ENCODE measurements around the gene SNCB. TPM values are rescaled to one million over a fixed set of nuclear protein-coding genes. Genes with fewer than 3 reads are reported as not detected.

The SNCB gene
- polyA plus RNA-seq, 1 of the 3 experiments (the other 2 are of a cell fraction), result 0.33 TPM

- no peaks in the 10 kb centered on the region for H3K9me3 ChIP-seq
- no peak overlapping the region for H3K9ac ChIP-seq
- no peaks in the 10 kb centered on the region; the same call in 1 of the 2 replicates for H3K27me3 ChIP-seq (ENCODE audit: insufficient read depth)
- CTCF ChIA-PET, result interaction anchor here (0.6 to 3.0 kb wide), 13 partner anchors 10 to 464 kb away, joined by 3 to 33 read pairs (median 4); no protein-coding TSS in a partner anchor
- peak; percentile 86 for DNase-seq
- TF ChIP-seq EP300 (IDR thresholded peaks at IDR 0.05; ENCODE audit: borderline replicate concordance in 1 of 2, low read depth in 1 of 2, low read length in 1 of 2) (peak in 1 of 2 experiments; percentile 61; a peak in 1 of 4 replicates), CHD2 (IDR thresholded peaks at IDR 0.05; ENCODE audit: low read length, partially characterized antibody) (peak; percentile 26), MXI1 (IDR thresholded peaks at IDR 0.05; ENCODE audit: low read depth, low read length) (peak; percentile 53; the same call in 1 of the 2 replicates), NRF1 (IDR thresholded peaks at IDR 0.05; ENCODE audit: low read depth, low read length) (no peak)
- peak overlapping the region in 1 of 2 experiments; percentile 24; a peak in 1 of 4 replicates for H3K27ac ChIP-seq (ENCODE audit: low read depth in 2 of 2, low read length in 1 of 2)
- H3K79me2 ChIP-seq (ENCODE audit: insufficient read depth), result no peaks in the 10 kb centered on the region
- H3K4me1 ChIP-seq (ENCODE audit: control insufficient read depth in 1 of 2, insufficient read depth in 2 of 2, low read depth in 1 of 2, low read length in 1 of 2), result peaks cover 0 to 23% of the 10 kb centered on the region in 2 experiments; a peak in 1 of 4 replicates
- POLR2A ChIA-PET, result interaction anchor here (0.9 kb wide), 1 partner anchor 140 kb away, joined by 4 read pairs; no protein-coding TSS in a partner anchor
- no peak overlapping the region for H3K4me3 ChIP-seq (ENCODE audit: low read depth in 2 of 2, low read length in 1 of 2)
- peaks cover 5% of the 10 kb centered on the region; the same call in 1 of the 2 replicates for H4K20me1 ChIP-seq (ENCODE audit: insufficient read depth)
- peaks cover 1 to 2% of the 10 kb centered on the region in 2 experiments for H3K36me3 ChIP-seq (replicated peaks in 1 of 2; ENCODE audit: control insufficient read depth in 1 of 2, insufficient read depth in 2 of 2, low read length in 1 of 2)
- WGBS (ENCODE audit: low lambda C conversion rate), result 70% methylated on average over 7 of the region's 21 CpGs
- H3K4me2 ChIP-seq, result no peak overlapping the region
- no peaks in the 10 kb centered on the region for H3K9me2 ChIP-seq
- H2AFZ ChIP-seq (ENCODE audit: low read depth), result no peak overlapping the region
- no peaks in the 10 kb centered on the region for H3F3A ChIP-seq (replicated peaks; ENCODE audit: insufficient read depth)
Observed at GRCh38 chr5:176662371-176663333, 32.3 kb upstream of the SNCB start.

DNA sequence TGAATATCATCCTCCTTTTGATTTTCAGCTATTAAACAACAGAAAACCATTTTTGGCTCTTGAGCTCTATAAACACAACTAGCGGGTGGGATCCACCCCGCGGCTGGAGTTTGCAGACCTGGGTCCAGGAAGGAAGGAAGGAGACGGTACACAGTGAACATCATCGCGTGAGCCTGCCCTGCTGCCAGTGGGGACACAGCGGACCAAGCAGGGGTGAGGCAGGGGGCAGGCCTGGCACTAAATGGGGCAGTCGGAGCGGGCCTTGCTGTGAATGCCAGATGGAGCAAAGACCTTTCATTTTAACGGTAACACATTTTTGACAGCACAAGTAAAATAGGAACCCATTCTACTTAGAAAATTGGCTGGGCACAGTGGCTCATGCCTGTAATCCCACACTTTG lies 31.3 kb upstream of the SNCB start:
- Histone ChIP-seq H3K4me1 (ENCODE audit: control insufficient read depth in 1 of 2, insufficient read depth in 2 of 2, low read depth in 1 of 2, low read length in 1 of 2) (peaks cover 0 to 23% of the 10 kb centered on the region in 2 experiments; a peak in 1 of 4 replicates), H3K9me2 (no peaks in the 10 kb centered on the region), H3F3A (replicated peaks; ENCODE audit: insufficient read depth) (no peaks in the 10 kb centered on the region), H3K4me3 (ENCODE audit: low read depth in 2 of 2, low read length in 1 of 2) (no peak overlapping the region), H3K79me2 (ENCODE audit: insufficient read depth) (no peaks in the 10 kb centered on the region), H3K36me3 (replicated peaks in 1 of 2; ENCODE audit: control insufficient read depth in 1 of 2, insufficient read depth in 2 of 2, low read length in 1 of 2) (peaks cover 4 to 11% of the 10 kb centered on the region in 2 experiments), H3K27ac (ENCODE audit: low read depth in 2 of 2, low read length in 1 of 2) (no peak overlapping the region), H3K9me3 (no peaks in the 10 kb centered on the region), H2AFZ (ENCODE audit: low read depth) (no peak overlapping the region), H3K27me3 (ENCODE audit: insufficient read depth) (no peaks in the 10 kb centered on the region), H3K4me2 (no peak overlapping the region), H4K20me1 (ENCODE audit: insufficient read depth) (peaks cover 8% of the 10 kb centered on the region; the same call in 1 of the 2 replicates), H3K9ac (no peak overlapping the region)
- ChIA-PET CTCF (interaction anchor here (0.6 to 6.7 kb wide), 46 partner anchors 9 to 644 kb away, joined by 3 to 167 read pairs (median 11); partner anchors contain the start of genes EIF4E1B, SNCB, TSPAN17 and UNC5A), POLR2A (interaction anchor here (1.4 kb wide), 1 partner anchor 179 kb away, joined by 3 read pairs; no protein-coding TSS in a partner anchor)
- DNase-seq, result no peak
- TF ChIP-seq NFIC (IDR thresholded peaks at IDR 0.05; ENCODE audit: borderline replicate concordance) (no peak), CTCF (IDR thresholded peaks at IDR 0.05) (no peak), RXRA (IDR thresholded peaks at IDR 0.05; ENCODE audit: borderline replicate concordance, low read depth) (no peak), POLR2AphosphoS5 (IDR thresholded peaks at IDR 0.05; ENCODE audit: low read depth, low read length) (no peak), FOXJ3 (CRISPR knock-in tag; IDR thresholded peaks at IDR 0.05) (no peak), TAF1 (IDR thresholded peaks at IDR 0.05; ENCODE audit: borderline replicate concordance, low read depth, low read length) (no peak), RCOR1 (IDR thresholded peaks at IDR 0.05; ENCODE audit: low read length) (no peak), SIN3A (IDR thresholded peaks at IDR 0.05; ENCODE audit: borderline replicate concordance, low read depth, low read length) (no peak), PBX3 (IDR thresholded peaks at IDR 0.05) (no peak), JUND (IDR thresholded peaks at IDR 0.05) (no peak), YY1 (IDR thresholded peaks at IDR 0.05; ENCODE audit: low read depth) (no peak), TEAD4 (IDR thresholded peaks at IDR 0.05; ENCODE audit: borderline replicate concordance, insufficient read depth) (no peak), GABPA (IDR thresholded peaks at IDR 0.05; ENCODE audit: low read depth) (no peak), FOXM1 (IDR thresholded peaks at IDR 0.05; ENCODE audit: low read depth) (no peak), GATA2 (CRISPR knock-in tag; IDR thresholded peaks at IDR 0.05) (no peak), NRF1 (IDR thresholded peaks at IDR 0.05; ENCODE audit: low read depth, low read length) (no peak), FOSL2 (IDR thresholded peaks at IDR 0.05; ENCODE audit: borderline replicate concordance, low read depth) (no peak), MEF2A (IDR thresholded peaks at IDR 0.05; ENCODE audit: borderline replicate concordance, low read depth) (no peak)
- TF ChIP-seq, protein P1, sequence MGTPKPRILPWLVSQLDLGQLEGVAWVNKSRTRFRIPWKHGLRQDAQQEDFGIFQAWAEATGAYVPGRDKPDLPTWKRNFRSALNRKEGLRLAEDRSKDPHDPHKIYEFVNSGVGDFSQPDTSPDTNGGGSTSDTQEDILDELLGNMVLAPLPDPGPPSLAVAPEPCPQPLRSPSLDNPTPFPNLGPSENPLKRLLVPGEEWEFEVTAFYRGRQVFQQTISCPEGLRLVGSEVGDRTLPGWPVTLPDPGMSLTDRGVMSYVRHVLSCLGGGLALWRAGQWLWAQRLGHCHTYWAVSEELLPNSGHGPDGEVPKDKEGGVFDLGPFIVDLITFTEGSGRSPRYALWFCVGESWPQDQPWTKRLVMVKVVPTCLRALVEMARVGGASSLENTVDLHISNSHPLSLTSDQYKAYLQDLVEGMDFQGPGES (IDR thresholded peaks at IDR 0.05; ENCODE audit: low read depth, low read length), result no peak
- TF ChIP-seq, protein P2, sequence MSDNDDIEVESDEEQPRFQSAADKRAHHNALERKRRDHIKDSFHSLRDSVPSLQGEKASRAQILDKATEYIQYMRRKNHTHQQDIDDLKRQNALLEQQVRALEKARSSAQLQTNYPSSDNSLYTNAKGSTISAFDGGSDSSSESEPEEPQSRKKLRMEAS (IDR thresholded peaks at IDR 0.05; ENCODE audit: low read depth), result no peak
- 92% methylated on average over 10 of the region's 10 CpGs for WGBS (ENCODE audit: low lambda C conversion rate)
